ENCODE data around the gene CRACDL.
A peak's percentile ranks its signal among the peaks of the same experiment; 100 is the strongest.
"Not testable (repeated sequence)": the region's sequence is repeated elsewhere in the genome, so short reads cannot be mapped to it uniquely, and the experiment has no call there.

Gene CRACDL

DNA sequence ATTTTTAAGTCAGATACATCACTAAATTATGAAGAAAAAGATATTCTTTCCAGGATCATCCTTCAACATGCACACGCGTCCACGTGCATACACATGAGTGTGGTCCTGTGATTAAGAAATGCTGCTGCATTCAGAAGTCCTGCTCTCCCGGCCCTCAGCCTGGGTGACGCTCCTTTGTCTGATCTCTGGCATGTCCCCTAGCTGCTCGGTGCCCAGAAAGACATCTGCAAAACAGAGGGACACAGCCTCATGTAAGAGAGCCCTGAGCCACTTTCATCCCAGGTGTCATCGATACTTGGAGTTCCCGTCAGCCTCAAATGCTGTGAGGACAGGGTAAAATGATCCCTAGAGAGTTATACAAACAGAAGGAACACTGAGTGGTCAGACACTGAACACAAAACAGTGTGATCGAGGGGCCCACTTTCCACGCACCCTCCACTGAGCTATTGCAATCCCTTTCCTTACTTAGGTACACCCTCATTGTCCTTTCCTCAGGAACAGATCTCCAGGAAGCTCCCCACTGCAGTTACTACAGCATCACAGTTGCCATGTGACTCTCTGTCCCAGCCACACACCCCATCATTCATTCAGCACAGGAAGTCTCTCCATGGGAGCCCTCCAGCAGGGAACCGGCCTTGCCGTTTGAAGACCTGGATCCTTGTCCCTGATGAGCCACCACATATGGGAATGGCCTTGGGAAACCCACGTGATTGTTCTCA lies 32.1 kb downstream of the CRACDL start:
- DNase-seq, result no peak

DNA sequence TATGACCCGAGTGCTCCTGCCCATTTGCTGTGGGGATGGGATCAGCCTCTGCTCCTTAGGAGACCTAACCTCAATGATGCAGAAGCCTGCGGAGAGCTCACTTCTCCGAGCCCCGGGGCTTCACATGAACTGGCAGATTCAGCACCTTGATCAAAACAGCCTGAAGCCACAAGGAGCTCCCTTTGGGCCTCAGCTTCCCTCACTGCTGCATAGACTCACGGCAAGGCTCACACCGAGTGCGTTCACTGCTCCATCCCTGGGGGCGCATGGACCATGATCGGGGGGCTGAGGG lies 33.0 kb downstream of the CRACDL start:
- no peak for DNase-seq

DNA sequence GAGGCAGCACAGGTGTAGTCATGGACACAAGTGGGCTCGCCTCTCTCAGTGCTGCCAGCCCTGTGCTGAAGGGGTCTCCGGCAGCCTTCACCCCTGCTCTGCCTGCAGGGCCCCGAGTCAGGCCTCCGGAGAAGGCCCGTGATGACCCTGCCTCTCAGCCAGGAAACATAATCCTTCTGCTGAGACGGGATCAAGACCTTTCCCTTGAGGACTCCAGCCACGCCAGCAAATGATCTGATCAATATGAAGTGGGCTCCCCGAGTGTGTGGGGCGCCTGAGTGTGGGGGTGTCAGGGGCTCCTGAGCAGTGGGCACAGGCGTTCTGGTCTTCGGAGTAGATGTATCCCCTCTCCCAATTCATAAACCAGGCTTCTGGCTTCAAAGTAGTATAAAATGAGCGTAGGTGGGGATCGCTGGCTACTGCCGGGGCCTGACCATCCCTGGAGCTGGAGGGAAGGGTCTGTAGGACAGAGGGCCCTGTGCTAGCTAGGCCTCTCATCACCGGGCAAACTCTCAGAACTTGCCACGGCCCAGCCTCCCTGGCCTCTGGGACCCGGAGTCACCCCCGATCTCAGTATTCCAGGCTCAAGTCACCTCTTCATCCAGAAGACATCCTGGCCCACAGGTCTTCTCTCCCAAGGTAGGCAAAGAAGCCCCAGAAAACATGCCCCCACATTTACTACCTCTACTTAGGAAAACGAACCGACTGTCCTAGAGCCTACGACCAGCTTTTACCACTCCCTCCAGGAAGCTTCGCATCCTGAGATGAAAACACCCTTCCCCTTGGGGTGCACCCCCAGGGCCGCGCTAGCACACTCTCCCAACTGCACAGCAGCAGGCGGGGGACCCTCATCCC lies 33.6 kb downstream of the CRACDL start:
- DNase-seq, result no peak

DNA sequence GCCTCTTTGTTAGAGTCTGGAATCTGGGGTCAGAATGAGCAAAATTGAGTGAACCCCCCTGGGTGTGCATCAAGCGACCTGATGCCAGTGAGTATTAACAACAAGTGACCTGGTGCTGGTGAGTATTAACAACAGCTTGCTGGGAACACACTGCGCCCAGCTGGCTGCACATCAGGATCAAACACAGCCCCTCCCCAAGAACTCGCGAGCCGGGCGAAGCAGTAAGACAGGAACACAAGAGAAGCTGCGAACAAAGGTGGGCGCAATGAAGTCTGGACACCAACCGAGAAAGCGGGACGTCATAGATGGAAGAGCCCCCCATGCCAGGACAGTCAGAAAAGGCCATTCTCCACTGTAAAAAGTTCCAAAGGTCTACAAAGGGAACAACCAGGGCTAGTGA lies 34.3 kb downstream of the CRACDL start:
- DNase-seq, result no peak

DNA sequence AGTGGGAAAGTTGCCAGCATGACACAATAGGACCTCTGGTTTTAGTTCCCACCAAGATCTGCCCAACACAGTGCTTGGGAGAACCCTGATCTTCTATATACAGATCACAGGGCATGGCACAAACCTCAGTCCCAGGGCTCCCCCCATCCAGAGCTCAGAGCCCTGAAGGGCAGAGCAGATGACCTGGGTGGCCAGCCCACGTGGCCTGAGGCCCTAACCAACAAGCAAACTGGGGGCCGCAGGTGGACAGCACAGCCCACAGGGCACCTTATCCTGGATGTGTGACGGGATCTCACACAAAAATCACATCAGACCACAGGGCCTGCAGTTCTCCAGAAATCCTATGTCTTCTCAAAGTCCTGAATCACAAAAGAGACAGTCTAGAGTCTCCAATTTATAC lies 34.7 kb downstream of the CRACDL start:
- no peak for DNase-seq

DNA sequence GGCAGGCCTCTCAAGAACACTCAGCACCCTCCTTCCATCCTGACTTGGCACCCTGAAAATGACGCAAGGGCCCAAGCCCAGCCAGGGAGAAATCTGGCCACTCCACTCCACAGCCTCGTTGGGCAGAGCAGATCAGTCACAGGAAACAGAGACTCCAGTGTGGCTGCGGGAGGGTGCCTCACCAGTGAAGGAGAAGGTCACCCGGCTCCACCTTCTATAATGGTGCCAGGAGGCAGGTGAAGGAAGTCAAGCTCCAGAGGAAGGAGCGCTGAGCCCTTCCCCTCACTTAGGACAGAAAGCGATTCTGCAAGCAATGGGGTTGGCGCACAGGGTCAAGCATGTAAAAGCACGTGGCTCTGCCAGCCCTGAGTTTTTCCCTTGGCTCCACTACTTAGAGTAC lies 35.3 kb downstream of the CRACDL start:
- DNase-seq, result no peak

DNA sequence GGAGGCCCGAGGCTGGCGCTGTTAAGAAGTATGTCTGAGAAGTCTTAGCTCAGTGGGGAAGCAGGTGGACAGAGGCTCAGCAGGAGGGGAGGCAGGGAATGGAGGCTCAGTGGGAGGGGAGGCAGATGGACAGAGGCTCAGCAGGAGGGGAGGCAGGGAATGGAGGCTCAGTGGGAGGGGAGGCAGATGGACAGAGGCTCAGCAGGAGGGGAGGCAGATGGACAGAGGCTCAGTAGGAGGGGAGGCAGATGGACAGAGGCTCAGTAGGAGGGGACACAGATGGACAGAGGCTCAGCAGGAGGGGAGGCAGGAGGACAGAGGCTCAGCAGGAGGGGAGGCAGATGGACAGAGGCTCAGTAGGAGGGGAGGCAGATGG lies 36.3 kb downstream of the CRACDL start:
- not testable (repeated sequence) for DNase-seq

DNA sequence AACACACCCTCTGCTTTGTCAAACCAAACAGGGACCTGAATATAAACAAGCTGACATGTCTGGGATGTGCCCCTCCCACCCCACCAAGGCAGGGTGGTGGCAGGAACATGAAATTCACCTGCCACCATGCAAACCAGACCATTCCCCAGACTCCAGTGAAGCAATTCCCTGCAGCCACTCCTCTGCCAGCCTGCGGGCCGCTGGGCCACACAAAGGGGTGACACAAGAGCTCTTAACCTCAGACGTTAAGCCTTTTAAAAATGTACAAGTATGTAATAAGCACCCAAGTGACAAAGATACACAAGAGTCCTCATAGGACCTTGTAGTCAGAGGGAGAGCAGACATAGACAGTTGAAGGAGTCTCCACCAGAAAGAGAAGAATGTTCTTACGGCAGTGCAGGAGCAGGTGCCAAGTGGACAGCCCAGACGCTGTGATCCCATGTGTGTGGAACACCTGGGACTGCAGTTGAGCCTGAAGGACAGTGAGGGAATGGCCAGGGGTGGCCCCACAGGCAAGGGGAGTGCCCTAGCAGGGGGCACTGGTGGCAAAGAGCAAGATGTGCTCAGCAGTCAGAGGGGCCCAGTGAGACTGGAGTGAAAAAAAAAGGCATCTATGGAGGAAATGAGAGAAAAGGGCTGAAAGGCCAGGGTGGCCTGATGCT lies 36.9 kb downstream of the CRACDL start:
- peak; percentile 21 for DNase-seq

DNA sequence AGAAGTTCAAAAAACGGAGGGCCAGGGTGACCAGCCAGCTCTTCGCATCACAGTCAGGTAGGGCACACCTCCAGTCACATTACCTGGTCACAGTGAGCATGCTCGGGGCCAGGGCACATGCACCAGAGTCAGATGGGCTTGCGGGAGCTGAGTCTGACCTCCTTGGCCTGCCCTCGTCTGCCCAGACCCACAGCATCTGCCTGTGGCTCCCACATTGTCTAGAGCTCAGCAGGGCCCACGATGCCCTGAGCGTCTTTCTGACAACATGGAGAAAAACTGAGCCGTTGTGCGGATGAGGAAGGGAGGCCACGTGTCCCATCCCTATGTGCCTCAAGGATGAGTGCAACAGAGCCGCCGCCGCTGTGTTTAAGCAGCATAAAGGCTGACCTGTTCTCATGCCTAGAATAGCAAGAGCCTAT lies 37.6 kb downstream of the CRACDL start:
- DNase-seq, result no peak

DNA sequence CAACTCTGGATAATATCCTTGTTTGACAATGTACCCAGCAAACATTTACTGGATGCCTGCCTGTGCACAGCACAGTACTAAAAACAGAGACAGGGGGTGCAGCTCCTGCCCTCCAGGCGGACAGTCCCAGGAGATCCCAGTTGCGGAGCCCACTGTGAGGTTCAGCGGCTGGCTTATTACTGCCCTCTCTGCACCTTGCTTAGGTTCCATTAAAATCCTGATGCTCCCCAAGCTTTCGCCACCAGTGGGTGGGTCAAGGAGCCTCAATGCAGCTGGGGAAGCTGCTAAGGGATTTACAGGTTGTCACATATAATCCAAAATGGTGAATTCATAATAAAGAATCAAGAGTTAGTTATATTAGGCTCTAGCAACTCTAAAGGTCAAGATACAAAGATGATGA lies 38.3 kb downstream of the CRACDL start:
- no peak for DNase-seq

DNA sequence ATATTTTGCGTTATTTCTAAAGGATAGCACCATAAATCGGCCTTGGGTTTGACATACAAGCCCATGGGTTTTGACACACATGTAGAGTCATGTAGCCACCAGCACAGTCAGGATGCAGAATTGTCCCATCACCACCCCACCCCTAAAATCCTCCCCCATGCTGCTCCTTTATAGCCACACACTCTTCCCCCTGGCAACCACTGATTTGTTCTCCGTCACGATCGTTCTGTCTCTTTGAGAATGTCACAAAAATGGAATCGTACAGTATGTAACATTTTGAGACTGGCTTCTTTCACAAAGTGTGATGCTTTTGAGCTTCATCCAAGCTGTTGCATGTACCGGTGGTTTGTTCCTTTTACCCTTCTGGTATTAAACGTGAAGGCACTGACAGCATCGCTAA lies 39.1 kb downstream of the CRACDL start:
- no peak for DNase-seq

DNA sequence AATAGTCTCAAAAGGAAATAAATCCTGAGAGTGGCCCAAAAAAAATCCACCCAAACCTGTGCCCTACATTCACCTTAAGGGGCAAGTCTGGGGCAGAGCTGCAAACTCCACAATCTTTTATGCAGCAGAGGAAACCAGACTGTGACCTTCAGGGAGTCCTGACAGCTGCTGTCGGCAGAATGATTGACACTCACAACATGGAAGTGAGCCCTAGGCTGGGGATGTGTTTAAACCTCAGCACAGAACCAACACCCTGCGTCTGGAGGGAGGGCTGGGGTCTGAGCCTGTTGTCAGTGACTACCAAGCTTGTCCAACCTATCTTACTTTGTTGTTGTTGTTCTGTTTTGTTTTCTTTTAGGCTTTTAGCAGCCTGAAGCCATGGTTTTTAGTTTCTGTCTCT lies 39.6 kb downstream of the CRACDL start:
- no peak for DNase-seq

DNA sequence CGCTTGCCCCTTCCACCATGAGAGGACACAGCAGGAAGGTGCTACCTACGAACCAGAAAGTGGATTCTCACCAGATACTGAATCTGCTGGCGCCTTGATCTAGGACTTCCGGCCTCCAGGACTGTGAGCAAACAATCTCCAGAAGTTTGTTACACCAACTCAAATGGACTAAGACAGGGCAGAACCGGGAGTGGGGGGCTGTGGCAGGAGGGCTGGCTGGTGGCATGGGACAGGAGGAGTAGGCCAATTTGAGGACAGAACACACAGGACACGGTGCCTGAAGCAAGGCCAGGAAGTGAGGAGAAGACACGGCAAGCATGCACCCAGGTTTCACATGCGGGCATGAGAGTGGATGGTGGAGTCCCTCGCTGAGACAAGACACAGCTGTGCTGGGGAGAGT lies 40.1 kb downstream of the CRACDL start:
- DNase-seq, result no peak

DNA sequence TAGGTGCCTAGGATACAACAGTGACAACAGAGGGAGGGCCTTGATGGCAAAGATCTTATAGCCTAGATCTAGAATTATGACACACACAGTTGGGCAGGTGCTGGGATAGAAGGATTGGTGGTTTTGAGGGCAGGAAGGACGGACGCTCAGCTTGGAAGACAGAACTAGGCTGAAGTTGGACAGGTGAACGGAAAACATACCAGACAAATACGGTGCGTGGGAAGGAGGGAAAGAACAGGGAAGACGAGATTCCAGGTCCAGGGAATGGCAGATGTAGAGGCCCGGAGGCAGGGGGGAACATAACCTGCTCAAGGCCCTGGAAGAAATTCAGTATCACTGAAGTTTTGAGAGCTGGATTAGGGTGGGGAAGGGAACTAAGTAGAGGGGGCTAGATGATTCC lies 40.8 kb downstream of the CRACDL start:
- DNase-seq, result no peak

DNA sequence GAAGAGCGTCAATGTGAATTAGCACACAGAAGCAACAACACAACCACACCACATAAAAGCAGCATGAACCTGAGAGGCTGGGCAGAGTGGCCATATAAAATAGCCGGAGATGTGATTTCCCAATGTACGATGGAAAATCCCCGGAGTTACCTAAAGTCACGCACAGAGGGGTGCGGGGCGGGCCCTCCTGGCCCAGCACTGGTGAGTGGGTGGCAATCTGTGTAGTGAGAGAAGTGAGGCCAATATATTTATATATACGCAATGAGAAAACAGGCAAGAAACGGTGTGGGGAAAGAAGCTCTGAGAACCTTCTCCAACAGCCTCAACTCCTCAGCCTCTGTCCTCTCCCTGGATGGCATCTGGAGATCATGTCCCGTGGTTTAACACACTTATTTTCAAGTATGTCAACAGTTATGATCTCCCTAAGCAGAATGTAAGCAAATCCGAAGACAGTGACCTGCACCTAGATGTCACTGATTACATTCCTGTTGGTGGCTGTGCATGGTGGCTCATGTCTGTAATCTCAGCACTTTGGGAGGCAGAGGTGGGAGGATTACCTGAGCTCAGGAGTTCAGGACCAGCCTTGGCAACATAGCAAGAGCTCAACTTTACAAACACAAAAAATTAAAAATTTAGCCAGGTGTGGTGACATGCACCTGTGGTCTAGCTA lies 41.6 kb downstream of the CRACDL start:
- DNase-seq, result no peak

DNA sequence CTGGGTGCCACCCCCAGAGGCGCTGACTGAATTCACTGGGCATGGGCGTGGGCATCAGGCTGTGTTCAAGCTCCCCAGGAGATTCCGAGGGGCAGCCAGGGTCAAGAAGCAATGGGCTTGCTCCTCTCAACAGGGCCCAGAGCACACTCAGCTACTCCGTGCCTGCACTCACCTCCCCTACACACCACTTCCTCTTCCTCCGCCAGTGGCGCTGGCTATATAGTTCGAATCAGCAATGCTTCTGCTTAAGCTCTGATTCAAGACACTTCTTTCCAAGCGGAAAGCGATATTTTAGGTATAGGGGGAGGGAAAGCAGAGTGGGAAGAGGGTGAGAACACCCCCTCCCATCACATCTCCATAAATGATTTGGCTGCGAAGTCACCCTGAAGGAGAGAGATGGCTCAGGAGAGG lies 42.1 kb downstream of the CRACDL start:
- DNase-seq, result no peak

DNA sequence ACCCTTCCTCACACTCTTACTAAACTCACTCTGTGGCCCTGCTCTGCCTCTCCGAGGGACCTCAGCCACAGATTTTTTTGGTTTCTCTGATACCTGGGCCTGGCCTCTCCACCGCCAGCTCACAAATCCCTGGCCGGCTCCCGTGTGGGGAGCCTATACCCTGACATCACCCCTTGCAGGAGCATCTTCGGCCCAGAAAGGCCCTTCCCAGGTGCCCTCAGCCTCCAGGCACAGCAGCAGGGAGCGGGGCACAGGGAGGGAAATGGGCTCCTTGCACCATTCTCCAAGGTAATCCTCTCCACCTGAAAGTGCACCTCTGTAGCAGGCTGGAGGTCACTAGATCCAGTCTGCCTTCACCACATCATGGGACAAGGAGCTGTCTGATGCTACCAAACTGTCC lies 43.2 kb downstream of the CRACDL start:
- DNase-seq, result no peak

DNA sequence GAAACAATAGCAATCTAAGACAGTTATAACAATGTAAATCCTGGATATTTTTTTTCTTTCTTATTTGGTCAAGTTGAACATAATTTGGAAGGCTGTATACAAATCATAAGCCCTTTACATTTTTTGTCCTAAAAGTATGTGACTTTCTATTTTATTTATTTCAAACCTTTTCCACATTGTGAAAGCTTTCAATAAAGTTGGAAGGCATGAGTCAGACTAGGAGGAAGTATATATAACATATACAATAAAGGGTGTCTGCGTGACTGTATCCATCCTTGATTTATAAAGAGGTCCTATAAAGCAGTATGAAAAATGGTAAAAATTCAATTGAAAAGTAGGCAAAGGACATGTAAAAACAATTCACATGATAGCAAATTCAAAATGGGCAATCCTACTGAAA lies 44.4 kb downstream of the CRACDL start:
- DNase-seq, result no peak

DNA sequence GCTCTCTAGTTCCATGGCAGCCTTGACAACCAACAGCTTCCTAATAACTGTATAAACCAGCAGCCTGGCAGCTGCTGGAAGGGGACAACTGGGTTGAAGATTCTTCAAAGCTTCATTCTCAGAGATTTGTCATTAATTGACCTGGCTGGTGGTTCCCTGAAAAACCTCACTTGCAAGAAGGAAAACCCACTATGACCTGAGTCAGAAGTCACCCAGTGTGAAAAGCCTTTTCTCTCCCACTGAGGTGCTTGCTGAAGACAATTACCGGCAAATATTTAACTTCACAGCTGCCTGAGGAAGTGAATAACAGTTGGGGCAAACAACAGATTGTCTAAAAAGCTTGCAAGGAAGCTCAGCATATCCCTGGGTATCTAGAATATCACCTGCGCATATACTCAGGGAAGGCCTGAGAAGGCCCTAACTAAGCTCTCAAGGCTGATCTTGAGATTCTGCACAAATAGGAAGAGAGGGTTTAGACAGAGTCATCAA lies 49.9 kb downstream of the CRACDL start:
- no peak for DNase-seq

DNA sequence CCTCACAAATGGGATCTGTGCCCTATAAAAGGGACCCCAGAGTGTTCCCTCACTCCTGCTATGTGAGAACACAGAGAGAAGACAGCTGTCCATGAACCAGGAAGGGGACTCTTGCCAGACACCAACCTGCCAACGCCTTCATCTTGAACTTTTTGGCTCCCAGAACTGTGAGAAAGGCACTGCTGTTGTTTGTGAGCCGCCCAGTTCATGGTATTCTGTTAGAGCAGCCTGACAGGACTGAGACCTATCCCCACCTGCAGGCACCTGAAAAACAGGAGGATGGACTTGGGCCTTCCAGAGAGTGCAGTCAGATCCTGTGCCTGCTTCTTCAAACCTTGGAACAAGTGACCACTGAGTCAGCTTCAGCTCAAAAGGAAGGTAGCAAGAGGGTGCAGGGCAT lies 51.4 kb downstream of the CRACDL start:
- DNase-seq, result no peak

DNA sequence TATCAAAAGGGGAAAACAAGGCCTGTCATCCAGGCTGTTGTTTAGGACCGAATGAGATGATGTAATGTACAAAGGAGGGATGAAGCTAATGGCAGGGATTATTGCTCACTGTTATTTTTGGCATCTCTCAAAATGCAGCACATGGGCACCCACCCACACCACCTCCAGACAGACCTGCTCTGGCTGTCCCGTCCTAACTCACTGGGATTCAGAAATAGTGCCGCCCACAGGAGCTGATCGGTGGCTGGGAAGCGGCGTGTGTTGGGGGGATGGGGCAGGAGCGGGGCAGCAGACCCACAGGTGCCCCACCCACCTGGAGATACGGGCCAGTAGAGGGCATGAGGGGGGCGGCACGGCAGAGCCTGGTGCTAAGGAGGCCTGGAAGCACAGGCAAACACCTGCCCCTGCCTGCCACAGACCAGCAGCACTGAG lies 52.2 kb downstream of the CRACDL start:
- DNase-seq, result no peak

DNA sequence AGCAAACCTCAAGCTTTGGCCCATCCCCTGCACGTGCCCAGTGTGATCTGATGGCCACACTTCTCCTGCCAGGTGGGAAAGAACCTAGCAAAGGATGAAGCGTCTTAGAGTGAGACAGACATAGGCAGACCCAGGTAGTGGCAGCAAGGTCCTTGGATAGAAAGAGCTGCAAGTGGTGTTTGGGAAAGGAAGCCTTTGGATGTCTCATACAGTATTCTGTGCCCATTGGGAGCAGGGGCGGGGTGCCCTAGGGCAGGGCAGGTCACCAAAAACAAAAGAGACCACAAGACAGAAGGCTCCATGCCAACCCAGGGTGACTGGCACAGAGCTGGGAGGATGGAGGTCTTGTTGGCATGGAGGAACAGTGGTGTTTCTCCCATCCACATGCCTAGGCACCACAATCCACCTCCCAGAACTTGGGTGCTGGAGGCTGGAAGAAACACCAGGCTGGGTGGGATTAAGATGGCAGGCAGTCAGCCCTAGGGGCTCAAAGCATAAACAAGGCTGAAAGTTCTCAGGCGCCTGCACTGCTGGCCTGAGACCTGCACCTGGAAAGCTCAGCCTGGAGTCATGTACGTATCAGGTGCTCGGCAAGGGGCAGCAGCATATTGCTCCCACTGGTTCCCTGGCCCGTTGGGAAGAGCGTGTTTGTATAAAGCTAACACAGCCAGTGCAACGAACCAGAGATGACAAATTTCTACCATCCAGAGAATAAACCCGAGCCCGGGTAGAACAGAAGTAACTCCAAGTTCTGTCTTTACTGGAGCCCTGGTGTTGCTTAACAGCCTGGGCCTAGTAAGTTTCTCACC lies 52.9 kb downstream of the CRACDL start:
- DNase-seq, result no peak

DNA sequence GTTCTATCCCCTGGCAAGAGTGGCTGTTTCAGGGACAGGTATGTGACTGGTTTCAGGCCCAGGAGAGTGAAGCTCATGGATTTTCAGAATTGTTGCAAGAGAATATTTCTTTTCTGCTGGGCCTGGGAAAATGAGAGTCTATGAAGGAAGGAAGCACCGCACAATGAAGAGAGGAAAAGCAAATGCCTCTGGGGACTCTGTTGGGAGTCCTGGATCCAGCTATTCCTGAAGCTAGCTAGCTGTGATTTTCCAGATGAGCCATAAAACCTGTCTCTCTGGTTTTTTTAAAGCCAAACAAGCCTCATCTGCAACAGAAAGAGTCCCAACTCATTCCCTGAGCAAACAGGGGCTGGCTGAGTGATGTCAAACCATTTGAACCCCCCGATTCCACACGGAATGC lies 53.7 kb downstream of the CRACDL start:
- no peak for DNase-seq

Measured in NCI-H2227 treated with DMSO at 0.1 percent for 48 hours (cell line).